K562 (cell line): Measurements from ENCODE around the gene CALML6.

Source experiments
- CREB1 ChIP-seq, 2 experiments: sonication (generic) in 1 of 2; formaldehyde crosslinking in 1 of 2; IDR thresholded peaks; 2 replicates each; pipeline versions ENCODE4 v1.6.1 to v1.8.0; 2012 to 2022; ENCODE audit warnings: inconsistent platforms in 1 of 2, mild to moderate bottlenecking in 1 of 2, missing genetic modification reagents in 1 of 2, moderate library complexity in 1 of 2
- CTCF ChIP-seq, 3 experiments: IDR thresholded peaks in 2 of 3; conservative IDR thresholded peaks in 1 of 3; 2 replicates each; pipeline ENCODE4 v1.5.1; 2011 to 2012; ENCODE audit warnings: low read length in 3 of 3, mild to moderate bottlenecking in 3 of 3, control low read depth in 2 of 3, improper control_type of control experiment in 1 of 3, inconsistent platforms in 1 of 3, low read depth in 1 of 3, mixed read lengths in 1 of 3, moderate library complexity in 1 of 3; ENCODE audit not compliant: insufficient read depth in 2 of 3
- DDX20 ChIP-seq: fragments of 450-650 bp; IDR thresholded peaks from 2 replicates; pipeline ENCODE4 v1.6.1; 2016; ENCODE audit warnings: missing genetic modification characterization, low read depth, mild to moderate bottlenecking, missing compliant biosample characterization, moderate library complexity
- FIP1L1 ChIP-seq: fragments of 200-400 bp; formaldehyde crosslinking; IDR thresholded peaks from 2 replicates; pipeline ENCODE4 v1.6.1; 2018; ENCODE audit warnings: mild to moderate bottlenecking, low read depth, low read length; ENCODE audit not compliant: poor library complexity, severe bottlenecking
- FOS ChIP-seq: IDR thresholded peaks from 3 replicates; pipeline ENCODE4 v1.6.1; 2011; ENCODE audit not compliant: insufficient read length; ENCODE audit errors: extremely low read depth
- HDAC2 ChIP-seq: fragments of 450-650 bp; IDR thresholded peaks from 2 replicates; pipeline ENCODE4 v1.6.1; 2016; ENCODE audit warnings: mild to moderate bottlenecking
- POLR2A ChIP-seq: fragments of 450-650 bp; conservative IDR thresholded peaks from 2 replicates; pipeline ENCODE4 v1.6.1; 2016
- SRF ChIP-seq, 2 experiments: fragments of 250-450, 450-650 bp in 1 of 2; sonication (Bioruptor Pico) in 1 of 2; sonication (generic) in 1 of 2; formaldehyde crosslinking; IDR thresholded peaks; 2 replicates each; pipeline versions ENCODE4 v1.5.0 to v1.5.1; 2020 to 2022; ENCODE audit warnings: mild to moderate bottlenecking in 1 of 2, missing genetic modification reagents in 1 of 2
- ZNF121 ChIP-seq: sonication (generic); formaldehyde crosslinking; conservative IDR thresholded peaks from 2 replicates; pipeline ENCODE4 v1.8.0; 2022; ENCODE audit warnings: missing genetic modification reagents
- ZNF512 ChIP-seq: IDR thresholded peaks from 2 replicates; pipeline ENCODE4 v1.6.1; 2016; ENCODE audit warnings: missing genetic modification characterization, missing compliant biosample characterization
- TF ChIP-seq, protein P1 (sequence below), 3 experiments: fragments of 200-800 bp in 1 of 3; fragments of 250-450 bp in 1 of 3; fragments of 450-650 bp in 1 of 3; sonication (Bioruptor Pico) in 1 of 3; sonication (Bioruptor generic) in 1 of 3; formaldehyde crosslinking in 1 of 3; IDR thresholded peaks; 2 replicates each; pipeline versions ENCODE4 v1.6.1 to v1.8.0; 2016 to 2022; ENCODE audit warnings: mild to moderate bottlenecking in 2 of 3, missing genetic modification characterization in 2 of 3, missing compliant biosample characterization in 1 of 3, moderate library complexity in 1 of 3

DNA sequence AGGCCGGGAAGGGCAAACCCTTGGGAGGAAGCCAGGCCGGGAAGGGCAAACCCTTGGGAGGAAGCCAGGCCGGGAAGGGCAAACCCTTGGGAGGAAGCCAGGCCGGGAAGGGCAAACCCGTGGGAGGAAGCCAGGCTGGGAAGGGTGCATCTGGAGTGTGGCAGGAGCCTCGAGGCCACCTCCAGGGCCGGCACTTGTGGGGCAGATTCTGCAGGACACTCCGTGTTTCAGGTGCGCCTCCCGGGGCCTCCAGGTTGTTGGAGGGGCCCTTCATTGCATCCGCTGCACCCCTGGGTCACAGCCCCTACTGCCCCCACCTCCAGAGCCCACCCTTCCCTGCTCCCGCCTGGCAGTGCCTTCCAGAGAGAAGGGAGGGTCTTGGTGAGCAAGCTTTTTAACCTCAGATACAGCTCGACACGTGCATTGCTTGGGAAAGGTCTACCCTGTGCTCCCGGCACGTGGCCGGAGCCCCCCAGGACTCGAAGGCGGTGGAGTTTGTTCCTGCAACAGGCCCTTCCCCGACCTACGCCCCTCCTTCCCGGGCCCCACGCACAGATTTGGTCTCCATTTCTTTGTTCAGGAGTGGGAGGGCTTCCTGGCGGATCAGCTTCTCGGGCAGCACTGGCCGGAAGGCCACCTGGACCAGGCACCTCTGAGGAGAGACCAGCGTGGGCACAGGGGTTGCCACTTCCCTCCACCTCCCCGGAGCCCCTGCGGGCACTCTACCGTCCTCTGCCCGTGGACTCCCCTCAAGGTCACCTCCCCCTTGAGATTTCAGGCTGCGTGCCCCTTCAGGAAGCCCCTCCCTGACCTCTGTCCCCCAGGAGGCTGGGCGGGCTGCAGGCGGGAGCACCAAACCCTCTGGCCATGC, 13.4 kb downstream of the CALML6 start:
- TF ChIP-seq DDX20 (tag) (no peak), CREB1 (IDR thresholded peaks at IDR 0.05) (no peak), CREB1 (CRISPR knock-in tag; IDR thresholded peaks at IDR 0.05) (no peak), ZNF512 (no peak), POLR2A (no peak), HDAC2 (no peak), SRF (CRISPR knock-in tag; IDR thresholded peaks at IDR 0.05) (no peak), FOS (no peak), CTCF (IDR thresholded peaks at IDR 0.05 in 2 of 3, conservative IDR thresholded peaks at IDR 0.05 in 1 of 3; ENCODE audit: insufficient read depth in 2 of 3, low read depth in 1 of 3, low read length in 3 of 3) (no peak), FIP1L1 (no peak), ZNF121 (CRISPR knock-in tag) (no peak)
- TF ChIP-seq, protein P1, sequence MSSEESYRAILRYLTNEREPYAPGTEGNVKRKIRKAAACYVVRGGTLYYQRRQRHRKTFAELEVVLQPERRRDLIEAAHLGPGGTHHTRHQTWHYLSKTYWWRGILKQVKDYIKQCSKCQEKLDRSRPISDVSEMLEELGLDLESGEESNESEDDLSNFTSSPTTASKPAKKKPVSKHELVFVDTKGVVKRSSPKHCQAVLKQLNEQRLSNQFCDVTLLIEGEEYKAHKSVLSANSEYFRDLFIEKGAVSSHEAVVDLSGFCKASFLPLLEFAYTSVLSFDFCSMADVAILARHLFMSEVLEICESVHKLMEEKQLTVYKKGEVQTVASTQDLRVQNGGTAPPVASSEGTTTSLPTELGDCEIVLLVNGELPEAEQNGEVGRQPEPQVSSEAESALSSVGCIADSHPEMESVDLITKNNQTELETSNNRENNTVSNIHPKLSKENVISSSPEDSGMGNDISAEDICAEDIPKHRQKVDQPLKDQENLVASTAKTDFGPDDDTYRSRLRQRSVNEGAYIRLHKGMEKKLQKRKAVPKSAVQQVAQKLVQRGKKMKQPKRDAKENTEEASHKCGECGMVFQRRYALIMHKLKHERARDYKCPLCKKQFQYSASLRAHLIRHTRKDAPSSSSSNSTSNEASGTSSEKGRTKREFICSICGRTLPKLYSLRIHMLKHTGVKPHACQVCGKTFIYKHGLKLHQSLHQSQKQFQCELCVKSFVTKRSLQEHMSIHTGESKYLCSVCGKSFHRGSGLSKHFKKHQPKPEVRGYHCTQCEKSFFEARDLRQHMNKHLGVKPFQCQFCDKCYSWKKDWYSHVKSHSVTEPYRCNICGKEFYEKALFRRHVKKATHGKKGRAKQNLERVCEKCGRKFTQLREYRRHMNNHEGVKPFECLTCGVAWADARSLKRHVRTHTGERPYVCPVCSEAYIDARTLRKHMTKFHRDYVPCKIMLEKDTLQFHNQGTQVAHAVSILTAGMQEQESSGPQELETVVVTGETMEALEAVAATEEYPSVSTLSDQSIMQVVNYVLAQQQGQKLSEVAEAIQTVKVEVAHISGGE (CRISPR knock-in tag; IDR thresholded peaks at IDR 0.05) = no peak
